NB4 (cell line): Measurements from ENCODE around the gene KCNK13.

Experiments used
- DNase-seq: peaks from one replicate; pipeline ENCODE4 v3.0.0; 2010; ENCODE audit warnings: low read depth
- H3K4me3 ChIP-seq: one replicate; pipeline ENCODE4 v1.5.1; 2011; ENCODE audit warnings: mild to moderate bottlenecking, low read depth, low read length, moderate library complexity
- CTCF ChIP-seq: IDR thresholded peaks from one replicate; pipeline ENCODE4 v1.5.1; 2012; ENCODE audit warnings: low read depth, low read length
- MAX ChIP-seq: IDR thresholded peaks from 2 replicates; pipeline ENCODE4 v1.6.1; 2011; ENCODE audit warnings: low read depth, low read length
- MYC ChIP-seq: IDR thresholded peaks from 2 replicates; pipeline ENCODE4 v1.6.1; 2011; ENCODE audit warnings: low read depth, low read length
- POLR2A ChIP-seq: IDR thresholded peaks from 2 replicates; pipeline ENCODE4 v1.6.1; 2011; ENCODE audit warnings: mild to moderate bottlenecking; ENCODE audit not compliant: insufficient read length; ENCODE audit errors: extremely low read depth

KCNK13 gene

GRCh38 chr14:90042496-90043252 is 19.1 kb upstream of the KCNK13 start:
- no peak overlapping the region for H3K4me3 ChIP-seq
- no peak for DNase-seq
- no peak for TF ChIP-seq CTCF
- no peak for TF ChIP-seq MAX

GRCh38 chr14:90045616-90046015 is 16.2 kb upstream of the KCNK13 start:
- H3K4me3 ChIP-seq = no peak overlapping the region
- DNase-seq = no peak
- no peak for TF ChIP-seq CTCF
- TF ChIP-seq MYC = no peak
- no peak for TF ChIP-seq POLR2A
- no peak for TF ChIP-seq MAX

- no peak overlapping the region for H3K4me3 ChIP-seq
- no peak for DNase-seq
- TF ChIP-seq MYC (no peak), MAX (no peak), POLR2A (no peak), CTCF (no peak)
These were observed 12.4 kb upstream of the KCNK13 start for GRCh38 chr14:90049390-90049789.

GRCh38 chr14:90050271-90050670 is 11.5 kb upstream of the KCNK13 start:
- DNase-seq = no peak
- H3K4me3 ChIP-seq = no peak overlapping the region
- TF ChIP-seq MYC (no peak), POLR2A (no peak), CTCF (no peak), MAX (no peak)

GRCh38 chr14:90053044-90053443 is 8.8 kb upstream of the KCNK13 start:
- H3K4me3 ChIP-seq = no peak overlapping the region
- TF ChIP-seq POLR2A (no peak), MAX (no peak), MYC (no peak), CTCF (no peak)
- DNase-seq = no peak

- no peak for TF ChIP-seq CTCF
- DNase-seq = no peak
- H3K4me3 ChIP-seq = no peak overlapping the region
These were observed 7.0 kb upstream of the KCNK13 start for GRCh38 chr14:90054803-90055202.
